DOHH2 (cell line): ENCODE data around the gene TET1.
"Not testable (repeated sequence)": the region's sequence is repeated elsewhere in the genome, so short reads cannot be mapped to it uniquely, and the experiment has no call there.

ENCODE experiments used
- H3F3A ChIP-seq: fragments of 200-600 bp; sonication (generic), shearing (Covaris generic); 2 replicates; pipeline ENCODE4 v1.6.0; 2016; ENCODE audit warnings: antibody characterized with exemption, mild to moderate bottlenecking; ENCODE audit not compliant: control insufficient read depth, insufficient read depth
- H3K27ac ChIP-seq: fragments of 200-600 bp; sonication (generic); 2 replicates; pipeline ENCODE4 v1.5.1; 2014; ENCODE audit warnings: low read depth, mild to moderate bottlenecking, low read length, moderate library complexity
- H3K27me3 ChIP-seq: fragments of 200-600 bp; sonication (generic); 2 replicates; pipeline ENCODE4 v1.6.1; 2014; ENCODE audit warnings: mild to moderate bottlenecking, low read length, mixed read lengths; ENCODE audit not compliant: control insufficient read depth
- H3K36me3 ChIP-seq: fragments of 200-600 bp; sonication (generic); 2 replicates; pipeline ENCODE4 v1.6.1; 2014; ENCODE audit warnings: mild to moderate bottlenecking, low read length, moderate library complexity, mixed read lengths; ENCODE audit not compliant: control insufficient read depth
- H3K4me1 ChIP-seq: fragments of 200-600 bp; sonication (generic); 2 replicates; pipeline ENCODE4 v1.6.1; 2014; ENCODE audit warnings: mild to moderate bottlenecking, low read length, mixed read lengths; ENCODE audit not compliant: control insufficient read depth
- H3K4me2 ChIP-seq: fragments of 200-600 bp; sonication (generic); 2 replicates; pipeline ENCODE4 v1.6.0; 2014; ENCODE audit warnings: mild to moderate bottlenecking, low read length, moderate library complexity
- H3K4me3 ChIP-seq: fragments of 200-600 bp; sonication (generic); 2 replicates; pipeline ENCODE4 v1.5.1; 2014; ENCODE audit warnings: mild to moderate bottlenecking, low read length, mixed read lengths
- H3K79me2 ChIP-seq: fragments of 200-600 bp; sonication (generic); 2 replicates; pipeline ENCODE4 v1.6.1; 2014; ENCODE audit warnings: mild to moderate bottlenecking, low read length, mixed read lengths; ENCODE audit not compliant: control insufficient read depth
- H3K9me2 ChIP-seq: fragments of 200-600 bp; sonication (generic); replicated peaks from 2 replicates; pipeline ENCODE4 v1.6.1; 2014; ENCODE audit warnings: mild to moderate bottlenecking, low read length, mixed read lengths; ENCODE audit not compliant: control insufficient read depth
- H3K9me3 ChIP-seq: fragments of 200-600 bp; sonication (generic); 2 replicates; pipeline ENCODE4 v1.6.1; 2014; ENCODE audit warnings: antibody characterized with exemption, low read length, mixed read lengths; ENCODE audit not compliant: control insufficient read depth, insufficient read depth
- H4K20me1 ChIP-seq: fragments of 200-600 bp; sonication (generic); 2 replicates; pipeline ENCODE4 v1.6.0; 2014; ENCODE audit warnings: low read depth, mild to moderate bottlenecking, antibody characterized with exemption, low read length, moderate library complexity; ENCODE audit not compliant: control insufficient read depth, insufficient read depth
- CTCF ChIP-seq: fragments of 200-600 bp; sonication (generic); IDR thresholded peaks from one replicate; pipeline ENCODE4 v1.5.1; 2014; ENCODE audit warnings: antibody characterized with exemption, mild to moderate bottlenecking, low read depth, low read length; ENCODE audit not compliant: poor library complexity, severe bottlenecking
- EZH2phosphoT487 ChIP-seq: fragments of 200-600 bp; sonication (generic); IDR thresholded peaks from 2 replicates; pipeline ENCODE4 v1.6.1; 2017; ENCODE audit warnings: borderline replicate concordance, mild to moderate bottlenecking, antibody characterized with exemption, low read length, moderate library complexity, mixed read lengths

TET1 gene

DNA sequence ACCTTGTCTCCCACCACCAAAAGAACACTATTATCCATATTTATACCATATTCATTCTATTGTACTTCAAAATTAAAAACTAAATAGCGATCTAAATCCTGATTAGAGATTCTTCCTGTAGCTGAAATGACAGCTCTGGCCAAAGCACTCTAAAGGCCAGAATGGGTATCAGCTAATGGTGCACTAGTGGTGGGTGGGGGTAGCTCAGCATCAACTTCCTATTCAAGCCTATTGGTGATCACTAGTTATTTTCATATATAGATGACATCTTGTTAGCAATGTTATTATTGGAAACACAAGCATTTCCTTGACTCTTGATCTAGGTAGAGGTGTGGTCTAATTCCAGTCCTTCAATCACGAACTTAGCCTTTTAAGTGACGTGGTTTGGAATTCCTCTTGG is 43.6 kb downstream of the TET1 start:
- Histone ChIP-seq H3K4me2 (no peak overlapping the region), H4K20me1 (no peaks in the 10 kb centered on the region), H3K9me2 (no peaks in the 10 kb centered on the region), H3K4me3 (no peak overlapping the region), H3K4me1 (peaks cover 31% of the 10 kb centered on the region), H3K79me2 (peaks cover 4% of the 10 kb centered on the region), H3K27ac (no peak overlapping the region), H3F3A (no peaks in the 10 kb centered on the region; the same call in 1 of the 2 replicates), H3K36me3 (peaks cover 11% of the 10 kb centered on the region; the same call in 1 of the 2 replicates), H3K9me3 (no peaks in the 10 kb centered on the region), H3K27me3 (no peaks in the 10 kb centered on the region)
- TF ChIP-seq CTCF, result no peak
- TF ChIP-seq EZH2phosphoT487, result no peak

- H3K9me2 ChIP-seq, result no peaks in the 10 kb centered on the region
- TF ChIP-seq EZH2phosphoT487 (no peak), CTCF (no peak)
- no peaks in the 10 kb centered on the region for H3K9me3 ChIP-seq
- no peak overlapping the region for H3K27ac ChIP-seq
- no peaks in the 10 kb centered on the region for H3K27me3 ChIP-seq
- peaks cover 4% of the 10 kb centered on the region for H3K79me2 ChIP-seq
- peaks cover 11% of the 10 kb centered on the region; the same call in 1 of the 2 replicates for H3K36me3 ChIP-seq
- H3K4me2 ChIP-seq, result no peak overlapping the region
- peaks cover 31% of the 10 kb centered on the region for H3K4me1 ChIP-seq
- no peaks in the 10 kb centered on the region; the same call in 1 of the 2 replicates for H3F3A ChIP-seq
- H4K20me1 ChIP-seq, result no peaks in the 10 kb centered on the region
- no peak overlapping the region for H3K4me3 ChIP-seq
These were observed 44.3 kb downstream of the TET1 start for GRCh38 chr10:68604441-68604840.

DNA sequence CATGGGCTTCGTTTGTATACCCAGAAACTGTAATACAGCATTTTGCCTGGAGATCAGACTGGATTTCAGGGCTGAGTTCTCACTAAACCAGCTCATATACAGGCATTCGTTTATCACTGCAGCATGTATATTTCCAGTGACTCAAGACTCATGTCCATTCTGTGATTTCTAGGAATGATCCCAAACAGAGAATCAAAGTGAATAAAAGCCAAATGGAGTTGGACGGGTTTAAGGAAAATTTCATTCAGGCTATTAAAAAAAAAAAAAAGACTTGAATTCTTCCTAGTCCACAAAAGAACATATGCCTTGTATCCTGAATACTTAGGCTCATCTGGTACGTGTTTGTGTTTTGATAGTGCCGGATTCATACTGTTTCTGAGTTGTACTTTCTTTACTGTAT is 46.8 kb downstream of the TET1 start:
- no peaks in the 10 kb centered on the region for H3K9me3 ChIP-seq
- H3K4me3 ChIP-seq, result no peak overlapping the region
- H3K4me2 ChIP-seq, result no peak overlapping the region
- no peak overlapping the region for H3K27ac ChIP-seq
- TF ChIP-seq EZH2phosphoT487 (no peak), CTCF (no peak)
- H3K79me2 ChIP-seq, result no peaks in the 10 kb centered on the region
- no peaks in the 10 kb centered on the region for H3F3A ChIP-seq
- no peaks in the 10 kb centered on the region for H3K27me3 ChIP-seq
- no peaks in the 10 kb centered on the region for H3K9me2 ChIP-seq
- no peaks in the 10 kb centered on the region for H4K20me1 ChIP-seq
- peaks cover 8% of the 10 kb centered on the region; the same call in 1 of the 2 replicates for H3K36me3 ChIP-seq
- H3K4me1 ChIP-seq, result peaks cover 7% of the 10 kb centered on the region

GRCh38 chr10:68610023-68610422 is 49.9 kb downstream of the TET1 start:
- H3K4me1 ChIP-seq, H3K9me2 ChIP-seq, H3F3A ChIP-seq, H3K36me3 ChIP-seq, H3K4me3 ChIP-seq, H3K27ac ChIP-seq, H3K9me3 ChIP-seq, H3K4me2 ChIP-seq, H4K20me1 ChIP-seq, H3K27me3 ChIP-seq, H3K79me2 ChIP-seq: not testable (repeated sequence)
